ENCODE data around the gene TANC1.

DNA sequence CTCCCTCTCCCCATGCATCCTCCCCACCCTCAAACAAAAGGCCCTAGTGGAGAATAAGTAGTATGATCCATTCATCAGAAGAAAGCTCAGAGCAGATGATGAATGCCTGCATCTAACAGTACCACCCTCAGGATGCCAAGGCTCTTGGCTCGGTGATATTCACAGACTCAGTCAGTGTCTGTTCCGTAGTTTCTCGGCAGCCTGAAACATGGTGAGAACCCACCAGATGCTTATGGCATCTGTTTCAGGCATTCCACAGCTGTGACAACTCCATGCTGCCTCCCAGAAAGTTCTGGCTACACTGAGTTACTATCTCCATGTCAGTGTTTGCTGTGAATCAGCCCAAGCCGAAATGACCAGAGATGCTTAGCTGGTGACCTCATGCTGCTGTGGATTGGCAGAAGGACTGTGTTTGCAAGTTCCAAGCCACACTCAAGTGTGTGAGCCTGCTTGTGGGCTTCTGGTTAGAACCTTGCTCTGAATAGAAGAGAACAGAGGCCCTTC is 234.2 kb downstream of the TANC1 start:
- TF ChIP-seq, protein P1, sequence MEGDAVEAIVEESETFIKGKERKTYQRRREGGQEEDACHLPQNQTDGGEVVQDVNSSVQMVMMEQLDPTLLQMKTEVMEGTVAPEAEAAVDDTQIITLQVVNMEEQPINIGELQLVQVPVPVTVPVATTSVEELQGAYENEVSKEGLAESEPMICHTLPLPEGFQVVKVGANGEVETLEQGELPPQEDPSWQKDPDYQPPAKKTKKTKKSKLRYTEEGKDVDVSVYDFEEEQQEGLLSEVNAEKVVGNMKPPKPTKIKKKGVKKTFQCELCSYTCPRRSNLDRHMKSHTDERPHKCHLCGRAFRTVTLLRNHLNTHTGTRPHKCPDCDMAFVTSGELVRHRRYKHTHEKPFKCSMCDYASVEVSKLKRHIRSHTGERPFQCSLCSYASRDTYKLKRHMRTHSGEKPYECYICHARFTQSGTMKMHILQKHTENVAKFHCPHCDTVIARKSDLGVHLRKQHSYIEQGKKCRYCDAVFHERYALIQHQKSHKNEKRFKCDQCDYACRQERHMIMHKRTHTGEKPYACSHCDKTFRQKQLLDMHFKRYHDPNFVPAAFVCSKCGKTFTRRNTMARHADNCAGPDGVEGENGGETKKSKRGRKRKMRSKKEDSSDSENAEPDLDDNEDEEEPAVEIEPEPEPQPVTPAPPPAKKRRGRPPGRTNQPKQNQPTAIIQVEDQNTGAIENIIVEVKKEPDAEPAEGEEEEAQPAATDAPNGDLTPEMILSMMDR (IDR thresholded peaks at IDR 0.05), result no peak
- no peak for TF ChIP-seq POLR2A (IDR thresholded peaks at IDR 0.05)
